NCI-H460 (cell line): ENCODE results near the gene FAS. TPM values are rescaled to one million over a fixed set of nuclear protein-coding genes. Genes with fewer than 3 reads are reported as not detected.

Experiments used
- DNase-seq: peaks from one replicate; pipeline ENCODE4 v3.0.0-alpha.2; 2016; ENCODE audit warnings: low read depth; ENCODE audit errors: extremely low read depth
- total RNA-seq: library from RNA; depleted of rRNA; stranded (reverse); fragments of >200 nt; shearing (Covaris generic); gene quantifications from 2 replicates; pipeline ENCODE4 v1.2.3, GENCODE V29; 2014

FAS gene
- total RNA-seq, 1 experiment from 2014 or later, result 16.2 TPM

GRCh38 chr10:88968391-88968790 lies 22.2 kb upstream of the FAS start:
- no peak for DNase-seq

GRCh38 chr10:88971221-88972061 lies 19.2 kb upstream of the FAS start:
- no peak for DNase-seq

- DNase-seq, result no peak
Measured at GRCh38 chr10:88974012-88974411, 16.6 kb upstream of the FAS start.

GRCh38 chr10:88974446-88975376 lies 15.9 kb upstream of the FAS start:
- peak; percentile 11 for DNase-seq

- DNase-seq, result no peak
Measured at GRCh38 chr10:88975377-88975720, 15.2 kb upstream of the FAS start.

GRCh38 chr10:88978463-88978862 lies 12.1 kb upstream of the FAS start:
- DNase-seq, result no peak

- no peak for DNase-seq
Measured at GRCh38 chr10:88979153-88979562, 11.4 kb upstream of the FAS start.

- no peak for DNase-seq
Measured at GRCh38 chr10:88979603-88980002, 11.0 kb upstream of the FAS start.

GRCh38 chr10:88980247-88980646 lies 10.4 kb upstream of the FAS start:
- DNase-seq, result no peak

GRCh38 chr10:88980800-88981199 lies 9.8 kb upstream of the FAS start:
- DNase-seq, result no peak

- DNase-seq, result no peak
Measured at GRCh38 chr10:88981435-88981834, 9.2 kb upstream of the FAS start.

GRCh38 chr10:88982366-88982765 lies 8.2 kb upstream of the FAS start:
- DNase-seq, result no peak

- no peak for DNase-seq
Measured at GRCh38 chr10:88983206-88983605, 7.4 kb upstream of the FAS start.

GRCh38 chr10:88983939-88984338 lies 6.7 kb upstream of the FAS start:
- DNase-seq, result no peak

- DNase-seq, result no peak
Measured at GRCh38 chr10:88984525-88984924, 6.1 kb upstream of the FAS start.

- DNase-seq, result peak; percentile 36
Measured at GRCh38 chr10:88986549-88987242, 3.9 kb upstream of the FAS start.

- no peak for DNase-seq
Measured at GRCh38 chr10:88987243-88987725, 3.3 kb upstream of the FAS start.

GRCh38 chr10:88987840-88988239 lies 2.8 kb upstream of the FAS start:
- no peak for DNase-seq

- no peak for DNase-seq
Measured at GRCh38 chr10:88989423-88989822, 1.2 kb upstream of the FAS start.

GRCh38 chr10:88989824-88990383 lies 694 bp upstream of the FAS start:
- no peak for DNase-seq
